ENCODE data around the gene PACRG.

GRCh38 chr6:162700966-162701365 is 26.8 kb upstream of the PACRG start:
- TF ChIP-seq EZH2 (IDR thresholded peaks at IDR 0.05; ENCODE audit: insufficient read depth, poor library complexity, severe bottlenecking) = no peak
- TF ChIP-seq EZH2phosphoT487 (IDR thresholded peaks at IDR 0.05; ENCODE audit: insufficient read depth, low read depth) = no peak
